SK-N-SH (cell line): ENCODE data around the gene ATP11A. TPM values are rescaled to one million over a fixed set of nuclear protein-coding genes. Genes with fewer than 3 reads are reported as not detected.

ENCODE experiments used
- CTCF ChIA-PET: fragments of 300-600, 350-600 bp; formaldehyde crosslinking; extraction: SDS; loops from one replicate; lab custom pipeline; 2021; lab: Yijun Ruan, JAX
- POLR2A ChIA-PET: fragments of 350-600 bp; sonication (Branson Sonifier 250); formaldehyde crosslinking; extraction: SDS; loops from one replicate; lab custom pipeline; 2020; ENCODE audit warnings: antibody characterized with exemption, inconsistent platforms; lab: Yijun Ruan, JAX
- DNase-seq: peaks from one replicate; pipeline ENCODE4 v3.0.0; 2012
- H2AFZ ChIP-seq: fragments of 200-600 bp; sonication (generic); 2 replicates; pipeline ENCODE4 v1.8.1; 2016; ENCODE audit warnings: antibody characterized with exemption, mild to moderate bottlenecking, low read depth
- H3F3A ChIP-seq: fragments of 200-600 bp; sonication (generic); replicated peaks from 2 replicates; pipeline ENCODE3; 2016; ENCODE audit warnings: antibody characterized with exemption, mild to moderate bottlenecking; ENCODE audit not compliant: insufficient read depth
- H3K27ac ChIP-seq, 2 experiments: fragments of 200-500 bp in 1 of 2; fragments of 200-600 bp in 1 of 2; sonication (Bioruptor generic) in 1 of 2; sonication (generic), shearing (Covaris generic) in 1 of 2; 2 replicates each; pipeline versions ENCODE4 v1.5.1 to v1.6.1; 2014 to 2016; ENCODE audit warnings: low read depth in 2 of 2, inconsistent platforms in 1 of 2, low read length in 1 of 2, mild to moderate bottlenecking in 1 of 2, mixed read lengths in 1 of 2
- H3K27me3 ChIP-seq: fragments of 200-600 bp; sonication (generic), shearing (Covaris generic); 2 replicates; pipeline ENCODE4 v1.6.1; 2016; ENCODE audit warnings: mixed run types; ENCODE audit not compliant: insufficient read depth
- H3K36me3 ChIP-seq, 2 experiments: fragments of 200-500 bp in 1 of 2; fragments of 200-600 bp in 1 of 2; sonication (Bioruptor generic) in 1 of 2; sonication (generic) in 1 of 2; replicated peaks in 1 of 2; 2 replicates each; pipeline versions ENCODE3 to v1.5.1; 2014 to 2016; ENCODE audit warnings: low read length in 1 of 2, mild to moderate bottlenecking in 1 of 2; ENCODE audit not compliant: insufficient read depth in 2 of 2, control insufficient read depth in 1 of 2
- H3K4me1 ChIP-seq, 2 experiments: fragments of 200-500 bp in 1 of 2; fragments of 200-600 bp in 1 of 2; sonication (Bioruptor generic) in 1 of 2; sonication (generic), shearing (Covaris generic) in 1 of 2; 2 replicates each; pipeline versions ENCODE4 v1.5.1 to v1.6.1; 2014 to 2016; ENCODE audit warnings: low read depth in 1 of 2, low read length in 1 of 2, mixed run types in 1 of 2; ENCODE audit not compliant: insufficient read depth in 2 of 2, control insufficient read depth in 1 of 2
- H3K4me2 ChIP-seq: fragments of 200-600 bp; sonication (generic), shearing (Covaris generic); 2 replicates; pipeline ENCODE4 v1.6.1; 2017; ENCODE audit warnings: mixed run types
- H3K4me3 ChIP-seq, 2 experiments: fragments of 200-500 bp in 1 of 2; fragments of 200-600 bp in 1 of 2; sonication (Bioruptor generic) in 1 of 2; sonication (generic), shearing (Covaris generic) in 1 of 2; 2 replicates each; pipeline versions ENCODE4 v1.5.1 to v1.8.1; 2014 to 2016; ENCODE audit warnings: low read depth in 2 of 2, inconsistent platforms in 1 of 2, low read length in 1 of 2, mild to moderate bottlenecking in 1 of 2, mixed read lengths in 1 of 2, moderate library complexity in 1 of 2
- H3K79me2 ChIP-seq: fragments of 200-600 bp; sonication (generic); 2 replicates; pipeline ENCODE4 v1.8.1; 2017; ENCODE audit warnings: mild to moderate bottlenecking; ENCODE audit not compliant: insufficient read depth
- H3K9ac ChIP-seq: fragments of 200-600 bp; sonication (generic); 2 replicates; pipeline ENCODE4 v1.6.1; 2017; ENCODE audit warnings: mixed run types
- H3K9me2 ChIP-seq: fragments of 200-600 bp; sonication (generic); 2 replicates; pipeline ENCODE4 v1.6.1; 2017; ENCODE audit warnings: mixed run types
- H3K9me3 ChIP-seq: fragments of 200-600 bp; sonication (generic); 2 replicates; pipeline ENCODE4 v1.6.1; 2017; ENCODE audit warnings: mixed run types, mild to moderate bottlenecking, moderate library complexity
- H4K20me1 ChIP-seq: fragments of 200-600 bp; sonication (generic); 2 replicates; pipeline ENCODE4 v1.6.1; 2017; ENCODE audit warnings: mild to moderate bottlenecking, mixed run types; ENCODE audit not compliant: insufficient read depth
- CHD2 ChIP-seq: fragments of 150-350 bp; IDR thresholded peaks from 2 replicates; pipeline ENCODE4 v1.6.1; 2018; ENCODE audit warnings: low read length; ENCODE audit not compliant: partially characterized antibody
- ELF1 ChIP-seq: IDR thresholded peaks from 2 replicates; pipeline ENCODE4 v1.4.0; 2012
- EP300 ChIP-seq, 2 experiments: IDR thresholded peaks; 2 replicates each; pipeline versions ENCODE4 v1.4.0 to v1.6.1; 2012; ENCODE audit warnings: borderline replicate concordance in 1 of 2, low read depth in 1 of 2, low read length in 1 of 2
- EZH2phosphoT487 ChIP-seq: fragments of 200-600 bp; sonication (generic); IDR thresholded peaks from 2 replicates; pipeline ENCODE4 v1.6.1; 2017; ENCODE audit warnings: low read depth, mixed run types, mild to moderate bottlenecking, antibody characterized with exemption, moderate library complexity, borderline replicate concordance
- FOSL2 ChIP-seq: IDR thresholded peaks from 2 replicates; pipeline ENCODE4 v1.4.0; 2012; ENCODE audit warnings: low read depth, mild to moderate bottlenecking, moderate library complexity, borderline replicate concordance
- FOXM1 ChIP-seq: IDR thresholded peaks from 2 replicates; pipeline ENCODE4 v1.4.0; 2012; ENCODE audit warnings: low read depth, mild to moderate bottlenecking
- GATA2 ChIP-seq: sonication (generic); formaldehyde crosslinking; IDR thresholded peaks from 2 replicates; pipeline ENCODE4 v1.5.0; 2020; ENCODE audit warnings: mild to moderate bottlenecking, missing genetic modification reagents
- IRF3 ChIP-seq: fragments of 150-350 bp; IDR thresholded peaks from 2 replicates; pipeline ENCODE4 v1.6.1; 2016; ENCODE audit warnings: mild to moderate bottlenecking, low read depth, low read length
- MEF2A ChIP-seq: IDR thresholded peaks from 2 replicates; pipeline ENCODE4 v1.4.0; 2012; ENCODE audit warnings: low read depth, borderline replicate concordance
- NFIC ChIP-seq: IDR thresholded peaks from 2 replicates; pipeline ENCODE4 v1.4.0; 2012; ENCODE audit warnings: borderline replicate concordance
- PBX3 ChIP-seq: IDR thresholded peaks from 2 replicates; pipeline ENCODE4; 2012
- POLR2AphosphoS5 ChIP-seq: IDR thresholded peaks from 2 replicates; pipeline ENCODE4 v1.6.1; 2012; ENCODE audit warnings: low read depth, low read length
- RAD21 ChIP-seq: IDR thresholded peaks from 2 replicates; pipeline ENCODE4 v1.6.1; 2012; ENCODE audit warnings: mild to moderate bottlenecking, low read length
- RCOR1 ChIP-seq: fragments of 150-350 bp; IDR thresholded peaks from 2 replicates; pipeline ENCODE4 v1.6.1; 2017; ENCODE audit warnings: antibody characterized with exemption, low read length
- REST ChIP-seq: IDR thresholded peaks from 2 replicates; pipeline ENCODE4 v1.6.1; 2012; ENCODE audit warnings: mild to moderate bottlenecking, low read depth, low read length, moderate library complexity
- SMC3 ChIP-seq: IDR thresholded peaks from 2 replicates; pipeline ENCODE4 v1.6.1; 2012; ENCODE audit warnings: low read depth, low read length, improper control_type of control experiment
- TCF12 ChIP-seq: IDR thresholded peaks from 2 replicates; pipeline ENCODE4 v1.4.0; 2012
- USF1 ChIP-seq: IDR thresholded peaks from 2 replicates; pipeline ENCODE4 v1.4.0; 2012; ENCODE audit warnings: low read depth, borderline replicate concordance
- YY1 ChIP-seq: IDR thresholded peaks from 2 replicates; pipeline ENCODE4 v1.4.0; 2012; ENCODE audit warnings: low read depth, mild to moderate bottlenecking
- WGBS: methylation state at CpG from one replicate; pipeline ENCODE4 v1.1.6; 2017; ENCODE audit warnings: low lambda C conversion rate; 5-methylcytosine and 5-hydroxymethylcytosine counted together
- polyA plus RNA-seq, 3 experiments: library from polyadenylated mRNA; depleted of rRNA; stranded (reverse); fragments of >200 nt; gene quantifications; 2 replicates each; pipeline ENCODE4 v1.2.3, GENCODE V29; 2012

Gene ATP11A
- polyA plus RNA-seq, 1 of the 3 experiments (the other 2 are of a cell fraction) = 4.1 TPM

- TF ChIP-seq REST (no peak), POLR2AphosphoS5 (no peak), PBX3 (no peak), RAD21 (no peak), NFIC (no peak), MEF2A (no peak), RCOR1 (no peak), ELF1 (no peak), SMC3 (no peak)
These were observed 208.2 kb downstream of the ATP11A start (continued) for GRCh38 chr13:112897956-112898620.

GRCh38 chr13:112898621-112899280, 208.9 kb downstream of the ATP11A start:
- Histone ChIP-seq H3K9ac (no peak overlapping the region), H2AFZ (no peak overlapping the region), H3K36me3 (no peaks in the 10 kb centered on the region), H3K27me3 (no peaks in the 10 kb centered on the region; the same call in 1 of the 2 replicates), H4K20me1 (no peaks in the 10 kb centered on the region), H3K4me3 (no peak overlapping the region), H3F3A (no peaks in the 10 kb centered on the region), H3K79me2 (no peaks in the 10 kb centered on the region), H3K27ac (no peak overlapping the region), H3K4me1 (peaks cover 0 to 28% of the 10 kb centered on the region in 2 experiments; a peak in 1 of 4 replicates), H3K9me2 (no peaks in the 10 kb centered on the region), H3K4me2 (no peak overlapping the region), H3K9me3 (no peaks in the 10 kb centered on the region)
- POLR2A ChIA-PET = no interaction called here
- DNase-seq = no peak
- CTCF ChIA-PET = interaction anchor here (0.7 to 1.2 kb wide), 2 partner anchors 292 to 1425 kb away, joined by 3 to 4 read pairs; no protein-coding TSS in a partner anchor
- 82% methylated on average over 18 of the region's 26 CpGs for WGBS
- no peak for TF ChIP-seq USF1
- TF ChIP-seq TCF12 = no peak
- no peak for TF ChIP-seq FOSL2
- TF ChIP-seq RCOR1 = no peak
- TF ChIP-seq IRF3 = no peak
- TF ChIP-seq SMC3 = no peak
- TF ChIP-seq GATA2 (CRISPR knock-in tag) = no peak
- TF ChIP-seq CHD2 = no peak
- no peak for TF ChIP-seq EP300 (IDR thresholded peaks at IDR 0.05; ENCODE audit: borderline replicate concordance in 1 of 2, low read depth in 1 of 2, low read length in 1 of 2)
- no peak for TF ChIP-seq REST
- TF ChIP-seq YY1 = no peak
- no peak for TF ChIP-seq FOXM1
- TF ChIP-seq RAD21 = no peak
- TF ChIP-seq ELF1 = no peak
- TF ChIP-seq EZH2phosphoT487 = no peak
